HG02973 (cell line): Measurements from ENCODE around the gene TEDC2.

Experiments used
- ATAC-seq: cut with Tn5 transposase; IDR thresholded peaks from one replicate; pipeline ENCODE4 v1.9.1; 2021; ENCODE audit warnings: moderate library complexity; ENCODE audit not compliant: unreplicated experiment

TEDC2 gene

DNA sequence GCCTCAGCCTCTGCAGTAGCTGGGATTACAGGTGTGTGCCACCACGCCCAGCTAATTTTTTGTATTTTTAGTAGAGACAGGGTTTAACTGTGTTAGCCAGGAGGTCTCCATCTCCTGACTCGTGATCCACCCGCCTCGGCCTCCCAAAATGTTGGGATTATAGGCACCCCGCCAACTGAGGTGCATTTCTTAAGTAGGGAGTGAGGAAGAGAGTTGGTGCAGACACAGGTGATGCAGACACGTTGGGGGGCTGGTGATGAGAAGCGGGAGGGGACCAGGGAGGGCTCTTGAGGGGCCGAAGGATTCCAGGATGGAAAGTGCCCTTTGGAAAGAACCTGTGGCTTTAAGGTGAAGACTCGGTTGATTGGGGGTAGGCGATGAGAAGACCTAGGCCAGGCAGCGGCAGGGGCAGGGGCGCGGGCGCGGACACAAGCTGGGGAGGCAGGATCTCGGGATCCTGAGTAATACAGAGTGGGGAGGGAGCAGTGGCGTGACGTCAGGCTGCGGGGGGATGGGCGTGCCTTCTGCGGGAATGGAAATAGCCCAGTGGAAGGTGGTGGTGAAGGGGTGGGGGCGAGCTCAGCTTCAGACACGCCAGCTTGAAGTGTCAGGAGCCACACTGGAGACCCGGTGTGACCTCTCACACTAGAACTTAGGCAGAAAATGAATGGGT, 51.4 kb downstream of the TEDC2 start:
- no peak for ATAC-seq

DNA sequence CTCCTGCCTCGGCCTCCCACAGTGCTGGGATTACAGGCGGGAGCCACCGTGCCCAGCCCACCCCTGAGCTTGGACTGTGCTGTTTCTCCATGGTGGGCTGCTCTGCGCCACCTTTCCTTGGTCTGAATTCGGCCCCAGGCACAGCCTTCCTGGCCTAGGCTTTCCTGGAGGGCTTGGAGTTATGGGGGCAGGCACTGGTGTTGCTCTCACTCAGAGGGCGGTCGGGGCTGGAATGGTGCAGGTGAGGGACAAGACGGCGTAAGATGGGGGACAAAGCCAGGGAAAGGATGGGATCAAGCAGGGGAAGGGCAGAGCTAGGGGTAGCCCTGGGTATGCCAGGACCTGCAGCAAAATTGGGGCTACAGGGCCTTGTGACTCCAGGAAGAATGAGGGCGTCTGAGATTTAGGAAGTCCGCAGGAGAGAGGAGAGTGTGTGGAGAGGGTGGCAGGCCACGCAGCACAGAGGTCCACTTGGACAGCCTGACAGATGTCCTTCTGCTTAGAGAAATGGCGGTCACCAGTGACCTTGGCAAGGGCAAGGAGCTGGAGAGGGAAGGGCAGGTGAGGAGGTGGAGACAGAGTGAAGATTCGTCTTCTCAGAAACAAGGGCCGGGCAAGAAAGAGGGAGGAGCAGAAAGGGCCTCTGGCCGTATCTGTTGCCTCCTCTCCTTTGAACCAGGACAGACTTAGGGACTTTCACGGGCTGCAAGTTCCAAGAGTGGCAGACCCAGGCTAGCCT, 52.3 kb downstream of the TEDC2 start:
- ATAC-seq, result no peak

- peak; percentile 3 for ATAC-seq
Measured at GRCh38 chr16:2512735-2513404, 53.0 kb downstream of the TEDC2 start.

DNA sequence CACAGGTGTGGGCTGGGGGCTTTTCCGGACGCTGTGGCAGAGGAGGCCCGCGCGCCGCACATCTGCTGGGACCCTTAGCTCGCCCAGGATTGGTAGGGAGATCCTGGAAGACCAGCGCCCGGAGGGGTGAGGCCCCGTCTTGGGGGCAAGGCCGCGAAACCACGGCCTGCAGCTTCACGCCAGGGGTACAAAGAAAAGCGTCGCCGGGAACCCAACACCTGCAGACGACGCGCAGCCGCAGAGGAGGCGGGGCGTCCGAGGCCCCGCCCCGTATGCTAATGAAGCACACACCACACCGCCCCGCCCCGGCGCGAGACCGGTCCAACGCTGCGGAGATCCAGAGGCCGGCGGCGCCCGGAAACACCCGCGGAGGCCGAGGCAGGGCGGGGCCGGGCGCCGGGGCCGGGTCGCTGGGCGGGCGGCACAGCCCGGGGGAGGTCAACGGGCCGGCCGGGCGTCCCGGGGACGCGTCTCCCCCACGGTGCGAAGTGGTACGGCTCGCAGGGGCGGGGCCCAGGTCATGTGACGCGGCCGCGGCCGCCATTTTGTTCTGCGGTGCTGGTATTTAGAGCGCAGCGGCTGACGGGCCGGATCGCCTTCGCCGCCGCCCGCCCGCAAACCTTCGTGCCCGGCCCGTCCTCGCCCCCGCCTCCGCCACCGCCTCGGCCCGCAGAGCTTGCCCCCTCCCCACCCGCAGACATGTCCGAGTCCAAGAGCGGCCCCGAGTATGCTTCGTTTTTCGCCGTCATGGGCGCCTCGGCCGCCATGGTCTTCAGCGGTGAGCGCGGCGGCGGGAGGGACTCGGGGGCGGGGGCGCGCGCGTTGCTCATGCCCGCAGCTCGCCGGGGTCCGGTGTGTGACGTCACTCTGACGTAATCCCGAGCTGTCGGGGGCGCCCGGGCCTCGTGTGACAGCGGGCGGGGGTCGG, 53.8 kb downstream of the TEDC2 start, which contains the start of gene ATP6V0C:
ATP6V0C (plus strand) TSS at position 548 of the 928 bp plus-strand sequence; CDS start at position 700, 152 bp downstream.
- peak; percentile 49 for ATAC-seq
